AG20443 (cell line): ENCODE measurements around the gene RANGRF.

ENCODE experiments used
- DNase-seq: peaks from one replicate; pipeline ENCODE4 v3.0.0; 2012; ENCODE audit warnings: low spot score, mixed read lengths

RANGRF gene

GRCh38 chr17:8274816-8275215 is 13.7 kb upstream of the RANGRF start:
- DNase-seq: no peak

- DNase-seq: no peak
Measured at GRCh38 chr17:8275421-8276290, 12.8 kb upstream of the RANGRF start.

- DNase-seq: no peak
Measured at GRCh38 chr17:8277317-8277716, 11.2 kb upstream of the RANGRF start.

GRCh38 chr17:8282345-8282744 is 6.1 kb upstream of the RANGRF start:
- DNase-seq: no peak

- DNase-seq: no peak
Measured at GRCh38 chr17:8283356-8283755, 5.1 kb upstream of the RANGRF start.

GRCh38 chr17:8284126-8284525 is 4.3 kb upstream of the RANGRF start:
- no peak for DNase-seq

GRCh38 chr17:8285270-8286181 is 2.9 kb upstream of the RANGRF start:
- DNase-seq: no peak

- DNase-seq: no peak
Measured at GRCh38 chr17:8287651-8288335, 677 bp upstream of the RANGRF start.

GRCh38 chr17:8289103-8289397 is 580 bp downstream of the RANGRF start:
- no peak for DNase-seq

- no peak for DNase-seq
Measured at GRCh38 chr17:8290043-8290442, 1.6 kb downstream of the RANGRF start.

GRCh38 chr17:8292639-8293395 is 4.3 kb downstream of the RANGRF start:
- DNase-seq: no peak

- no peak for DNase-seq
Measured at GRCh38 chr17:8294361-8294760, 5.9 kb downstream of the RANGRF start.

GRCh38 chr17:8294814-8295316 is 6.4 kb downstream of the RANGRF start:
- no peak for DNase-seq

- no peak for DNase-seq
Measured at GRCh38 chr17:8300226-8300625, 11.8 kb downstream of the RANGRF start.

GRCh38 chr17:8300627-8301242 is 12.3 kb downstream of the RANGRF start:
- peak; percentile 85 for DNase-seq

- DNase-seq: no peak
Measured at GRCh38 chr17:8310601-8311123, 22.2 kb downstream of the RANGRF start.

- DNase-seq: no peak
Measured at GRCh38 chr17:8311131-8311790, 22.8 kb downstream of the RANGRF start.

GRCh38 chr17:8312251-8312650 is 23.8 kb downstream of the RANGRF start:
- DNase-seq: no peak

- DNase-seq: no peak
Measured at GRCh38 chr17:8312726-8313600, 24.5 kb downstream of the RANGRF start.
